PC-9 (cell line): ENCODE results near the gene SRGN. TPM values are rescaled to one million over a fixed set of nuclear protein-coding genes. Genes with fewer than 3 reads are reported as not detected.

Experiments
- BruUV-seq: library from RNA; stranded (reverse); fragments of 400-500 nt; replicated peaks from 2 replicates; lab custom pipeline; 2021; lab: Mats Ljungman, UMichigan
- CTCF ChIA-PET: fragments of 300-600 bp; sonication (Branson Sonifier 250); formaldehyde crosslinking; loops from one replicate; lab custom pipeline; 2022; ENCODE audit warnings: antibody characterized with exemption; lab: Charles Lee
- POLR2A ChIA-PET: fragments of 300-600 bp; sonication (Branson Sonifier 250); formaldehyde crosslinking; loops from one replicate; lab custom pipeline; 2022; ENCODE audit warnings: antibody characterized with exemption; ENCODE audit not compliant: unreplicated experiment; lab: Charles Lee
- DNase-seq, 2 experiments: peaks; one replicate each; pipeline versions ENCODE4 v3.0.0 to v3.0.0-alpha.2; 2015 to 2022; ENCODE audit warnings: mixed read lengths in 1 of 2
- H2AFZ ChIP-seq: fragments of 200-600 bp; sonication (generic); 2 replicates; pipeline ENCODE4 v1.8.1; 2017; ENCODE audit warnings: antibody characterized with exemption
- H3F3A ChIP-seq: fragments of 200-600 bp; sonication (generic); 2 replicates; pipeline ENCODE4 v1.8.1; 2017; ENCODE audit warnings: antibody characterized with exemption, mild to moderate bottlenecking, low read depth; ENCODE audit not compliant: insufficient read depth
- H3K27ac ChIP-seq: fragments of 200-600 bp; sonication (generic); 2 replicates; pipeline ENCODE4 v1.6.1; 2016; ENCODE audit warnings: mixed run types
- H3K27me3 ChIP-seq: fragments of 200-600 bp; sonication (generic); 2 replicates; pipeline ENCODE4 v1.6.1; 2016; ENCODE audit warnings: low read depth, mixed run types; ENCODE audit not compliant: insufficient read depth
- H3K36me3 ChIP-seq: fragments of 200-600 bp; sonication (generic); 2 replicates; pipeline ENCODE4 v1.6.1; 2016; ENCODE audit warnings: low read depth, mixed run types
- H3K4me1 ChIP-seq: fragments of 200-600 bp; sonication (generic); replicated peaks from 2 replicates; pipeline ENCODE4 v1.6.1; 2016; ENCODE audit warnings: mixed run types; ENCODE audit not compliant: insufficient read depth
- H3K4me2 ChIP-seq: fragments of 200-600 bp; sonication (generic); 2 replicates; pipeline ENCODE4 v1.6.1; 2017; ENCODE audit warnings: mixed run types
- H3K4me3 ChIP-seq: fragments of 200-600 bp; sonication (generic); 2 replicates; pipeline ENCODE4 v1.6.1; 2016; ENCODE audit warnings: mixed run types
- H3K79me2 ChIP-seq: fragments of 200-600 bp; sonication (generic); 2 replicates; pipeline ENCODE4 v1.6.1; 2017; ENCODE audit warnings: low read depth, mixed run types
- H3K9me2 ChIP-seq: fragments of 200-600 bp; sonication (generic); 2 replicates; pipeline ENCODE4 v1.8.1; 2017; ENCODE audit warnings: mild to moderate bottlenecking; ENCODE audit not compliant: insufficient read depth
- H3K9me3 ChIP-seq: fragments of 200-600 bp; sonication (generic); 2 replicates; pipeline ENCODE4 v1.8.1; 2016; ENCODE audit warnings: low read depth; ENCODE audit not compliant: insufficient read depth
- H4K20me1 ChIP-seq: fragments of 200-600 bp; sonication (generic); 2 replicates; pipeline ENCODE4 v1.8.1; 2017; ENCODE audit not compliant: insufficient read depth
- EZH2 ChIP-seq: fragments of 200-600 bp; sonication (generic); IDR thresholded peaks from 2 replicates; pipeline ENCODE4 v1.8.0; 2017; ENCODE audit warnings: antibody characterized with exemption, low read depth
- intact Hi-C: fragments of 100-400 bp; cut with micrococcal nuclease; formaldehyde crosslinking; loops from one replicate; pipeline ENCODE4 v1.10.0; 2022; ENCODE audit not compliant: unreplicated experiment
- total RNA-seq: library from RNA; stranded (reverse); gene quantifications from 2 replicates; pipeline ENCODE4 v1.2.3, GENCODE V29; 2021
- TF ChIP-seq, protein P1 (sequence below): fragments of 200-600 bp; sonication (generic); conservative IDR thresholded peaks from 2 replicates; pipeline ENCODE4 v1.6.1; 2017; ENCODE audit warnings: mixed run types, antibody characterized with exemption, mild to moderate bottlenecking, moderate library complexity

The SRGN gene
- total RNA-seq, 1 experiment from 2014 or later = 58.9 TPM

DNA sequence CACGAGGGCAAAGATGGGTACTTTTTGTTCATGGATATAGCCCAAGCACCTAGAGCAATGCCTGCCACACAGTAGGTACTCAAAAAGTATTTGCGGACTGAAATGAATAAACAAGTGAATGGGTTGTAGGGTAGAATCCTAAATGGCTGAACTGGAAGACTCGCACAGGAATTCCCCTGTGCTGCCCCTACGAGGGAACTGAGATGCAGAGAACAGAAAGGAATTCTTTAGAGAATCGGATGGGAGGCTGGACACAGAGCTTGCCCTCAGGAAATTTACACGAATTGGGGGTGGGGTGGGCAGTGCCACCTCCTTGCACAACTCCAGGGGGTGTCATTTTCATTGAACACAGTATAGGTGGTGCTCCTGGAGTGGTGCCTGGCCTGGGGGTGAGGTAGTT lies 35.2 kb upstream of the SRGN start:
- Histone ChIP-seq H3K79me2 (no peaks in the 10 kb centered on the region), H3K9me2 (no peaks in the 10 kb centered on the region), H3K27me3 (no peaks in the 10 kb centered on the region), H3K9me3 (no peaks in the 10 kb centered on the region), H3F3A (peaks cover 5% of the 10 kb centered on the region; the same call in 1 of the 2 replicates), H3K27ac (no peak overlapping the region), H2AFZ (no peak overlapping the region), H3K36me3 (no peaks in the 10 kb centered on the region), H3K4me3 (no peak overlapping the region), H3K4me1 (peaks cover 9% of the 10 kb centered on the region), H4K20me1 (no peaks in the 10 kb centered on the region), H3K4me2 (no peak overlapping the region)
- TF ChIP-seq, protein P1, sequence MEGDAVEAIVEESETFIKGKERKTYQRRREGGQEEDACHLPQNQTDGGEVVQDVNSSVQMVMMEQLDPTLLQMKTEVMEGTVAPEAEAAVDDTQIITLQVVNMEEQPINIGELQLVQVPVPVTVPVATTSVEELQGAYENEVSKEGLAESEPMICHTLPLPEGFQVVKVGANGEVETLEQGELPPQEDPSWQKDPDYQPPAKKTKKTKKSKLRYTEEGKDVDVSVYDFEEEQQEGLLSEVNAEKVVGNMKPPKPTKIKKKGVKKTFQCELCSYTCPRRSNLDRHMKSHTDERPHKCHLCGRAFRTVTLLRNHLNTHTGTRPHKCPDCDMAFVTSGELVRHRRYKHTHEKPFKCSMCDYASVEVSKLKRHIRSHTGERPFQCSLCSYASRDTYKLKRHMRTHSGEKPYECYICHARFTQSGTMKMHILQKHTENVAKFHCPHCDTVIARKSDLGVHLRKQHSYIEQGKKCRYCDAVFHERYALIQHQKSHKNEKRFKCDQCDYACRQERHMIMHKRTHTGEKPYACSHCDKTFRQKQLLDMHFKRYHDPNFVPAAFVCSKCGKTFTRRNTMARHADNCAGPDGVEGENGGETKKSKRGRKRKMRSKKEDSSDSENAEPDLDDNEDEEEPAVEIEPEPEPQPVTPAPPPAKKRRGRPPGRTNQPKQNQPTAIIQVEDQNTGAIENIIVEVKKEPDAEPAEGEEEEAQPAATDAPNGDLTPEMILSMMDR = no peak
- TF ChIP-seq EZH2 = no peak
- ChIA-PET POLR2A (no interaction called here), CTCF (no interaction called here)
- intact Hi-C loops = no loop called here
- no peak for DNase-seq
- no TSS peak for BruUV-seq

- ChIA-PET POLR2A (no interaction called here), CTCF (interaction anchor here (0.7 kb wide), 1 partner anchor 35 kb away, joined by 5 read pairs; no protein-coding TSS in a partner anchor)
- no peaks in the 10 kb centered on the region for H3K9me3 ChIP-seq
- DNase-seq = no peak
- no TSS peak for BruUV-seq
- no peak overlapping the region for H3K27ac ChIP-seq
- peaks cover 23% of the 10 kb centered on the region for H3K4me1 ChIP-seq
- H2AFZ ChIP-seq = no peak overlapping the region
- H3K4me2 ChIP-seq = no peak overlapping the region
- peaks cover 13% of the 10 kb centered on the region; the same call in 1 of the 2 replicates for H3F3A ChIP-seq
- no peaks in the 10 kb centered on the region for H3K36me3 ChIP-seq
- no peak for TF ChIP-seq EZH2
- TF ChIP-seq, protein P1 = no peak
- intact Hi-C loops = no loop called here
- H3K9me2 ChIP-seq = no peaks in the 10 kb centered on the region
- H3K79me2 ChIP-seq = no peaks in the 10 kb centered on the region
- no peak overlapping the region for H3K4me3 ChIP-seq
- H4K20me1 ChIP-seq = no peaks in the 10 kb centered on the region
- no peaks in the 10 kb centered on the region for H3K27me3 ChIP-seq
Observed at GRCh38 chr10:69055241-69055640, 32.7 kb upstream of the SRGN start.

DNA sequence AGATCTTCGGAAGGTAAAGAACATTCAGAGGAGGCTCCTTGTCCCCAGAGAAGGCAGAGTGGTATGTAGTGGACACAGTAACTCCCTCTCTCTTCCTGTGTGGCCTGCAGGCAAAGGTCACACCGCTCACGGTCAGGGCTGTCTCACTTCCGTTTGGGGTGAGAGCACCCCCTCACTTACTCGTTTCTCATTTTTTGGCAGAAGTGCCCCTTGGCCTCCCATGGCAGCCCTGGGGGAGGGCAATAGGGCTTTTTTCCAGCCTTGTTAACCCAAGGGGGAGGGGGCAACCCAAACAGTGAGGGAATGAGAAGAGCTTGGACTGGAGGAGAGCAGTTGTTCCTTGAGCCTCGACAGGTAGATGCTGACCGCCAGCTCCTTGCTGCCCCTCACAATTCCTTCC lies 31.8 kb upstream of the SRGN start:
- ChIA-PET CTCF (no interaction called here), POLR2A (no interaction called here)
- TF ChIP-seq, protein P1 = no peak
- TF ChIP-seq EZH2 = no peak
- Histone ChIP-seq H3K9me2 (no peaks in the 10 kb centered on the region), H3K4me3 (no peak overlapping the region), H3K79me2 (no peaks in the 10 kb centered on the region), H3K27me3 (no peaks in the 10 kb centered on the region), H3K36me3 (no peaks in the 10 kb centered on the region), H2AFZ (no peak overlapping the region), H3F3A (peaks cover 21% of the 10 kb centered on the region), H4K20me1 (no peaks in the 10 kb centered on the region), H3K4me1 (peaks cover 28% of the 10 kb centered on the region), H3K27ac (no peak overlapping the region), H3K4me2 (no peak overlapping the region), H3K9me3 (no peaks in the 10 kb centered on the region)
- no TSS peak for BruUV-seq
- intact Hi-C loops = no loop called here
- no peak for DNase-seq
